Fibroblast of skin of right quadriceps (primary cell): Measurements from ENCODE around the gene CHRM4.

Experiments used
- DNase-seq: peaks from one replicate; pipeline ENCODE4 v3.0.0-alpha.2; 2013

CHRM4 gene

GRCh38 chr11:46367244-46367915, 24.2 kb downstream of the CHRM4 start:
- peak; percentile 50 for DNase-seq

- no peak for DNase-seq
Observed at GRCh38 chr11:46366661-46367161, 24.9 kb downstream of the CHRM4 start.

GRCh38 chr11:46366260-46366659, 25.3 kb downstream of the CHRM4 start:
- DNase-seq, result no peak

- no peak for DNase-seq
Observed at GRCh38 chr11:46364791-46365190, 26.8 kb downstream of the CHRM4 start.

- no peak for DNase-seq
Observed at GRCh38 chr11:46364056-46364455, 27.5 kb downstream of the CHRM4 start.

GRCh38 chr11:46363455-46364005, 28.0 kb downstream of the CHRM4 start:
- no peak for DNase-seq

GRCh38 chr11:46363031-46363407, 28.6 kb downstream of the CHRM4 start:
- DNase-seq, result no peak

GRCh38 chr11:46362156-46363030, 29.2 kb downstream of the CHRM4 start:
- no peak for DNase-seq

- peak; percentile 67 for DNase-seq
Observed at GRCh38 chr11:46361283-46362155, 30.1 kb downstream of the CHRM4 start.

- DNase-seq, result no peak
Observed at GRCh38 chr11:46360878-46361277, 30.7 kb downstream of the CHRM4 start.

GRCh38 chr11:46359953-46360352, 31.6 kb downstream of the CHRM4 start:
- DNase-seq, result no peak

GRCh38 chr11:46357483-46357936, 34.1 kb downstream of the CHRM4 start:
- DNase-seq, result no peak

GRCh38 chr11:46356924-46357482, 34.6 kb downstream of the CHRM4 start:
- peak; percentile 69 for DNase-seq

- no peak for DNase-seq
Observed at GRCh38 chr11:46353698-46354097, 37.9 kb downstream of the CHRM4 start.

- no peak for DNase-seq
Observed at GRCh38 chr11:46352063-46352841, 39.3 kb downstream of the CHRM4 start.

- no peak for DNase-seq
Observed at GRCh38 chr11:46351606-46352005, 40.0 kb downstream of the CHRM4 start.

GRCh38 chr11:46351148-46351547, 40.4 kb downstream of the CHRM4 start:
- no peak for DNase-seq

GRCh38 chr11:46350695-46351094, 40.9 kb downstream of the CHRM4 start:
- DNase-seq, result no peak

GRCh38 chr11:46348566-46349401, 42.8 kb downstream of the CHRM4 start:
- no peak for DNase-seq

- no peak for DNase-seq
Observed at GRCh38 chr11:46347637-46348311, 43.8 kb downstream of the CHRM4 start.
